Progenitor cell of endocrine pancreas (in vitro differentiated cells): ENCODE data around the gene ZNF784. TPM values are rescaled to one million over a fixed set of nuclear protein-coding genes. Genes with fewer than 3 reads are reported as not detected.

Source experiments
- DNase-seq: peaks from one replicate; pipeline ENCODE4 v3.0.0; 2021; ENCODE audit warnings: low spot score; ENCODE audit not compliant: unreplicated experiment
- H3K27ac Mint-ChIP-seq: 2 replicates; pipeline ENCODE4 v1.8.0; 2021; ENCODE audit warnings: mild to moderate bottlenecking, moderate library complexity, mixed read lengths
- H3K27me3 Mint-ChIP-seq: 2 replicates; pipeline ENCODE4 v1.8.0; 2021; ENCODE audit warnings: mixed read lengths
- H3K36me3 Mint-ChIP-seq: 2 replicates; pipeline ENCODE4 v1.8.0; 2022; ENCODE audit warnings: mixed read lengths; ENCODE audit not compliant: insufficient read depth
- H3K4me1 Mint-ChIP-seq: 2 replicates; pipeline ENCODE4 v1.8.0; 2021; ENCODE audit warnings: low read depth, mixed read lengths
- H3K4me3 Mint-ChIP-seq: 2 replicates; pipeline ENCODE4 v1.8.0; 2021; ENCODE audit warnings: low read depth, mild to moderate bottlenecking, moderate library complexity, mixed read lengths
- H3K9me3 Mint-ChIP-seq: 2 replicates; pipeline ENCODE4 v1.8.0; 2021; ENCODE audit warnings: low read depth, mixed read lengths
- total RNA-seq: library from RNA; stranded (reverse); gene quantifications from 2 replicates; pipeline ENCODE4 v1.2.1, GENCODE V29; 2021
- TF ChIP-seq, protein P1 (sequence below): fragments of 200-600 bp; sonication (generic); IDR thresholded peaks from one replicate; pipeline ENCODE4 v1.5.0; 2021; ENCODE audit warnings: antibody characterized with exemption, mild to moderate bottlenecking; ENCODE audit not compliant: unreplicated experiment

Gene ZNF784
- total RNA-seq, 1 donor from 2014 or later, result 15.3 TPM

GRCh38 chr19:55652311-55653128 is 28.2 kb upstream of the ZNF784 start:
- Mint-ChIP-seq H3K4me3 (no peak overlapping the region), H3K27me3 (no peaks in the 10 kb centered on the region), H3K4me1 (peaks cover 24% of the 10 kb centered on the region), H3K9me3 (no peaks in the 10 kb centered on the region), H3K36me3 (peaks cover 9% of the 10 kb centered on the region), H3K27ac (no peak overlapping the region)
- no peak for DNase-seq
- TF ChIP-seq, protein P1, sequence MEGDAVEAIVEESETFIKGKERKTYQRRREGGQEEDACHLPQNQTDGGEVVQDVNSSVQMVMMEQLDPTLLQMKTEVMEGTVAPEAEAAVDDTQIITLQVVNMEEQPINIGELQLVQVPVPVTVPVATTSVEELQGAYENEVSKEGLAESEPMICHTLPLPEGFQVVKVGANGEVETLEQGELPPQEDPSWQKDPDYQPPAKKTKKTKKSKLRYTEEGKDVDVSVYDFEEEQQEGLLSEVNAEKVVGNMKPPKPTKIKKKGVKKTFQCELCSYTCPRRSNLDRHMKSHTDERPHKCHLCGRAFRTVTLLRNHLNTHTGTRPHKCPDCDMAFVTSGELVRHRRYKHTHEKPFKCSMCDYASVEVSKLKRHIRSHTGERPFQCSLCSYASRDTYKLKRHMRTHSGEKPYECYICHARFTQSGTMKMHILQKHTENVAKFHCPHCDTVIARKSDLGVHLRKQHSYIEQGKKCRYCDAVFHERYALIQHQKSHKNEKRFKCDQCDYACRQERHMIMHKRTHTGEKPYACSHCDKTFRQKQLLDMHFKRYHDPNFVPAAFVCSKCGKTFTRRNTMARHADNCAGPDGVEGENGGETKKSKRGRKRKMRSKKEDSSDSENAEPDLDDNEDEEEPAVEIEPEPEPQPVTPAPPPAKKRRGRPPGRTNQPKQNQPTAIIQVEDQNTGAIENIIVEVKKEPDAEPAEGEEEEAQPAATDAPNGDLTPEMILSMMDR, result no peak

- DNase-seq, result no peak
- H3K4me3 Mint-ChIP-seq, result no peak overlapping the region
- TF ChIP-seq, protein P1, result no peak
- peaks cover 11% of the 10 kb centered on the region for H3K36me3 Mint-ChIP-seq
- no peaks in the 10 kb centered on the region for H3K9me3 Mint-ChIP-seq
- H3K27me3 Mint-ChIP-seq, result no peaks in the 10 kb centered on the region
- no peak overlapping the region for H3K27ac Mint-ChIP-seq
- peaks cover 14% of the 10 kb centered on the region for H3K4me1 Mint-ChIP-seq
These were observed 26.9 kb upstream of the ZNF784 start for GRCh38 chr19:55651236-55651635.

DNA sequence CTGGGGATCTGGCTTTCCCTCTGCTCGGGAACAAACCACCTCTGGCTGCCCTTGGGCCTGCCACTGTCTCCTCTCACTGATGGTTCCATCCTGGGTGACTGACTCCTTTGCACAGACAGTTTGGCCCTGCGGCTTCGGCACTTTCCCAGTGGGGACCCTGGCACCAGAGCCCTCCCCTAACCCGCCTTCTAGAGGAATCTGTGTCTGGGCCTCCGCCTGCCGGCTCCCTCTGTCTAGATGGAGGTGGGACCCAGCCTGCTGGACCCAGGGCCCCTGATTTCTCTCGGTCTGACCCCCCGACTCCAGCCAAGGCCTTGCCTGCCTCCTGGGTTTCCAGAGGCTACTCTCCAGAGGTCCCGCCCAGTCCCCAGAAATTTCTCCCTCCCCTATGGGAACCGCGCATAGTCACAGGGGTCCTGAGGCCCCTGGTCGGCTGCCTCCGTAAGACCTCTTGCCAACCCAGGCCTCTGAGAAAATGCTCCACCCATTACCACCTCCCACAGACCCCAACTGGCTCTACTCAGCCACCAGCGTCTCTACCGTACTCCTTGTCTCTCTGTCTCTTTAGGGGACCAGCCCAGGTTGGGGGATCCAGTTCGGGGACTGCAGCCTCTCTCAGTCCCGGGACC is 26.4 kb upstream of the ZNF784 start:
- H3K27ac Mint-ChIP-seq, result no peak overlapping the region
- TF ChIP-seq, protein P1, result no peak
- H3K27me3 Mint-ChIP-seq, result no peaks in the 10 kb centered on the region
- DNase-seq, result no peak
- peaks cover 9% of the 10 kb centered on the region for H3K4me1 Mint-ChIP-seq
- H3K36me3 Mint-ChIP-seq, result peaks cover 8% of the 10 kb centered on the region
- peak overlapping the region; percentile 50 for H3K4me3 Mint-ChIP-seq
- H3K9me3 Mint-ChIP-seq, result no peaks in the 10 kb centered on the region

- H3K4me1 Mint-ChIP-seq, result peaks cover 8% of the 10 kb centered on the region
- H3K27ac Mint-ChIP-seq, result no peak overlapping the region
- no peak for DNase-seq
- peaks cover 8% of the 10 kb centered on the region for H3K36me3 Mint-ChIP-seq
- peak overlapping the region; percentile 50 for H3K4me3 Mint-ChIP-seq
- no peaks in the 10 kb centered on the region for H3K9me3 Mint-ChIP-seq
- TF ChIP-seq, protein P1, result no peak
- H3K27me3 Mint-ChIP-seq, result no peaks in the 10 kb centered on the region
These were observed 25.8 kb upstream of the ZNF784 start for GRCh38 chr19:55650126-55650557.

GRCh38 chr19:55649268-55650125 is 25.1 kb upstream of the ZNF784 start:
- H3K27ac Mint-ChIP-seq, result no peak overlapping the region
- H3K4me3 Mint-ChIP-seq, result peak overlapping the region; percentile 80
- H3K4me1 Mint-ChIP-seq, result peaks cover 9% of the 10 kb centered on the region
- no peak for DNase-seq
- H3K9me3 Mint-ChIP-seq, result no peaks in the 10 kb centered on the region
- H3K27me3 Mint-ChIP-seq, result no peaks in the 10 kb centered on the region
- TF ChIP-seq, protein P1, result no peak
- peaks cover 8% of the 10 kb centered on the region for H3K36me3 Mint-ChIP-seq
